GM23248 (cell line): ENCODE results near the gene FAM163B. TPM values are rescaled to one million over a fixed set of nuclear protein-coding genes. Genes with fewer than 3 reads are reported as not detected.

Experiments
- DNase-seq: peaks from one replicate; pipeline ENCODE4 v3.0.0-alpha.2; 2015
- H2AFZ ChIP-seq: fragments of 200-600 bp; sonication (generic); 2 replicates; pipeline ENCODE4 v1.6.1; 2016; ENCODE audit warnings: antibody characterized with exemption
- H3F3A ChIP-seq: fragments of 200-600 bp; sonication (generic); 2 replicates; pipeline ENCODE4 v1.6.1; 2016; ENCODE audit warnings: mild to moderate bottlenecking, antibody characterized with exemption, mixed run types; ENCODE audit not compliant: insufficient read depth
- H3K27ac ChIP-seq: fragments of 200-600 bp; sonication (generic); 2 replicates; pipeline ENCODE4 v1.5.1; 2016; ENCODE audit warnings: mild to moderate bottlenecking
- H3K27me3 ChIP-seq: fragments of 200-600 bp; sonication (generic); replicated peaks from 2 replicates; pipeline ENCODE4 v1.6.1; 2016; ENCODE audit warnings: mild to moderate bottlenecking; ENCODE audit not compliant: insufficient read depth
- H3K36me3 ChIP-seq: fragments of 200-600 bp; sonication (generic); 2 replicates; pipeline ENCODE4 v1.6.1; 2016; ENCODE audit warnings: low read depth, mild to moderate bottlenecking
- H3K4me1 ChIP-seq: fragments of 200-600 bp; sonication (generic); 2 replicates; pipeline ENCODE4 v1.6.1; 2016; ENCODE audit warnings: mild to moderate bottlenecking; ENCODE audit not compliant: insufficient read depth
- H3K4me2 ChIP-seq: fragments of 200-600 bp; sonication (generic); one replicate; pipeline ENCODE4 v1.6.1; 2016; ENCODE audit warnings: mild to moderate bottlenecking; ENCODE audit not compliant: unreplicated experiment
- H3K4me3 ChIP-seq: fragments of 200-600 bp; sonication (generic); 2 replicates; pipeline ENCODE4 v1.5.1; 2016; ENCODE audit warnings: mild to moderate bottlenecking
- H3K79me2 ChIP-seq: fragments of 200-600 bp; sonication (generic); 2 replicates; pipeline ENCODE4 v1.6.1; 2016; ENCODE audit warnings: mild to moderate bottlenecking; ENCODE audit not compliant: insufficient read depth
- H3K9ac ChIP-seq: fragments of 200-600 bp; sonication (generic); 2 replicates; pipeline ENCODE4 v1.6.1; 2016; ENCODE audit warnings: mild to moderate bottlenecking
- H3K9me2 ChIP-seq: fragments of 200-600 bp; sonication (generic); 2 replicates; pipeline ENCODE4 v1.6.1; 2016; ENCODE audit warnings: mixed run types, mild to moderate bottlenecking, moderate library complexity; ENCODE audit not compliant: insufficient read depth
- H3K9me3 ChIP-seq: fragments of 200-600 bp; sonication (generic); one replicate; pipeline ENCODE4 v1.6.1; 2017; ENCODE audit warnings: low read depth
- H4K20me1 ChIP-seq: fragments of 200-600 bp; sonication (generic); 2 replicates; pipeline ENCODE4 v1.6.0; 2016; ENCODE audit not compliant: insufficient read depth
- EZH2 ChIP-seq: fragments of 200-600 bp; sonication (generic); IDR thresholded peaks from 2 replicates; pipeline ENCODE4 v1.6.1; 2018; ENCODE audit warnings: antibody characterized with exemption, mild to moderate bottlenecking; ENCODE audit not compliant: insufficient read depth, poor library complexity, severe bottlenecking
- EZH2phosphoT487 ChIP-seq: fragments of 200-600 bp; sonication (generic); IDR thresholded peaks from 2 replicates; pipeline ENCODE4 v1.6.1; 2018; ENCODE audit warnings: antibody characterized with exemption, moderate library complexity, mild to moderate bottlenecking, low read depth; ENCODE audit not compliant: insufficient read depth
- WGBS, 2 experiments: methylation state at CpG; one replicate each; pipeline ENCODE4 v1.1.6; 2015 to 2017; ENCODE audit warnings: low lambda C conversion rate in 2 of 2, low coverage in 1 of 2; ENCODE audit errors: missing lambda C conversion rate in 2 of 2; 5-methylcytosine and 5-hydroxymethylcytosine counted together
- in situ Hi-C: fragments of 300-500 bp; cut with MboI; formaldehyde crosslinking; loops from 2 replicates; pipeline ENCODE4 v1.15.0; 2020
- polyA plus RNA-seq: library from polyadenylated mRNA; unstranded; fragments of >200 nt; fragmentation: Nextera tagmentation; extraction: Ambion mirVana; gene quantifications from 2 replicates; pipeline ENCODE4 v1.2.1, GENCODE V29; 2016
- total RNA-seq: library from RNA; depleted of rRNA; stranded (reverse); fragments of >200 nt; shearing (Covaris generic); gene quantifications from 2 replicates; pipeline ENCODE4 v1.2.3, GENCODE V29; 2014

The FAM163B gene
- total and polyA plus RNA-seq, 2 experiments from 2014 or later, result not detected

DNA sequence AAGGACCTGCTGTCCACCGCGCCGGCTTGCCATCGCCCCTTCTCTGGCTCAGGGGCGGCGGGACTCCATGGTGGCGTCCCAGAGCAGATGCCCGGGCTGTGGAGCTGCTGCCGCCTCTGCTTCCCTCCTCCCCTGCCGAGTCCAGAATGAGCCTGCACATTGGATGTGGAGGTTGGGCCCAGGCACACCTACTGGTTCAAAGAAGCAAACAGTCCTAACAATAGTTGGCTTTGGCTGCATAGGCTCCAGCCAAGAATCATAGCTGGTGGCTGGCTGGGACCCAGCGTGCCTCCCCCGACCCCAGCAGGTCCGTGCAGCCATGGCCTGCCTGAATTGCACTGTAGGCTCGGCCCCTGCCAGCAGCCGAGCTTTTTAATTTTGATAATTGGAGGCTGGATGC, 48.9 kb downstream of the FAM163B start:
- Histone ChIP-seq H3K4me2 (no peak overlapping the region), H3K9me2 (no peaks in the 10 kb centered on the region), H3K36me3 (no peaks in the 10 kb centered on the region), H3F3A (no peaks in the 10 kb centered on the region), H3K79me2 (no peaks in the 10 kb centered on the region), H3K4me1 (peaks cover 10% of the 10 kb centered on the region), H3K4me3 (no peak overlapping the region), H3K27me3 (peaks cover 16% of the 10 kb centered on the region; the same call in 1 of the 2 replicates), H2AFZ (no peak overlapping the region), H4K20me1 (no peaks in the 10 kb centered on the region), H3K9ac (no peak overlapping the region), H3K27ac (no peak overlapping the region), H3K9me3 (no peaks in the 10 kb centered on the region)
- in situ Hi-C loops, result no loop called here
- no peak for DNase-seq
- 81 to 87% methylated on average over 15 of the region's 15 CpGs for WGBS, 2 experiments
- no peak for TF ChIP-seq EZH2

DNA sequence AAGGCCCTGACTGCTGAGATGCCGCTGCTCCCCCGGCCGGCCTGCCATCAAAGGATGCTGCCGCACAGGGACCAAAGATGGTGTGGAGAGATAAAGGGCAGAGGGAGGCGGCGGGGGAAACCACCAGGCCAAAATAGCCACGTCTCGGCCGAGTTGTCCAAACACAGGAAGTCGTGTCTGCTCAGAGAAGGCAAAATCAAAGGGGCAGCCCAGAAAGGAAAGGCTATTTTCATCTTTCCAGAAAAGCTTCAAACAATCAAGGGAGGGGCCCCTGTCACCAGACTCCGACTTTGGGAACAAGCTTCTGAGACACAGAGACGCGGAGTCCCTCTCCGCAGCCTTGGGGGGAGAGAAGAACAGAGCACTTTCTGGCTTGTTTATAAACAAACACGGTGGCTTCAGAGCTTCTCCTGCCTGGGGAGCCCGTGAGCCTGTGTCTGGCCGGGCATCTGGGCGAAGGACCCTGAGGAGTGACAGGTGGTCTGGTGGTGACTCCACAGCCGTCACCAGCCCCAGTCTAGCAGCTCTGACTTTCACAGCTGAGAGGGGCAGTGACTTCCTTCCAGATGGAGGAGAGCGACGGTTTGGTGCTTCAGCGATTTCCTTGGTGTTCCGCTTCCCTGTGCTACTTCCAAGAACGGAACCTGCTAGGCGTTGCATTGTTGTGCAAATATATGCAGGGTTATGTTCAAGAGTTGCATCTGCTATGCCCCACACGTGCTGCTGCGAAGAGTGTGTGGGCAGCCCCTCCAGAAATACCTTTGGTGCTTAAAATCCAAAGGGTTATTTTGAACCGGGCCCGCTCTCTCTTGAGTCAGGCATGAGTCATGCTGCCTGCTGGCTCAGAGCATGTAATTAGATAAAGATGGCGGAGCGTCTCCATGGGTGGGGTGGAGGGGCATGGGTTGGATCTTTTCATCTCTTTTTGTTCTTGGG, 50.7 kb downstream of the FAM163B start:
- H3K4me1 ChIP-seq, result peaks cover 10% of the 10 kb centered on the region

DNA sequence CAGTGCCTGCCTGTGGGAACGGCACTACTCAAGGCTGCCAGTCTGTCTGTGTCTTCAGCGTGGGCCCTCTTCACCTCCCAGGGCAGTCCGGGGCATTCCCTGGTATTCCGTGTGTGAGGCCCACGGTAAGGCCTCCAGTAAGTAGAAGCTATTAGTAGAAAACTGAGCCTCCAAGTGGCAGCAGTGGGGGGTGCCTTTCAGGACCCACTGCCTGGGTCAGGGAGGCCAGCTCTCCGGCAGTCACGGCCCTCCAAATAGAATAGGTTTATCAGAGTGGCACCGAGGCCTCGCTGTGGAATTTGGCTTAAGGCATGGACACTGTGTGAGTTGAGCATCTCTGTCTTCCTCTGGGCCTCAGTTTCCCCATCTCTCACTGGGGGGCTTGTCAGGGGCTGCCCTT, 51.6 kb downstream of the FAM163B start:
- TF ChIP-seq EZH2phosphoT487, result no peak
- TF ChIP-seq EZH2, result no peak
- Histone ChIP-seq H3K27ac (no peak overlapping the region), H3K9me2 (no peaks in the 10 kb centered on the region), H3K27me3 (no peaks in the 10 kb centered on the region), H3K9ac (0 out of 2 replicates have a peak overlapping the region, but pooled peaks have one; percentile 50), H3K4me3 (no peak overlapping the region), H3K36me3 (no peaks in the 10 kb centered on the region), H2AFZ (no peak overlapping the region), H3F3A (no peaks in the 10 kb centered on the region), H3K4me2 (no peak overlapping the region), H3K79me2 (no peaks in the 10 kb centered on the region), H3K4me1 (peaks cover 10% of the 10 kb centered on the region), H4K20me1 (no peaks in the 10 kb centered on the region), H3K9me3 (no peaks in the 10 kb centered on the region)
- 72 to 92% methylated on average over 4 to 9 of the region's 9 CpGs for WGBS, 2 experiments
- in situ Hi-C loops, result no loop called here
- DNase-seq, result no peak

More for the DNA sequence above, 50.7 kb downstream of the FAM163B start:
- TF ChIP-seq EZH2phosphoT487, result no peak
- no peak for TF ChIP-seq EZH2
- no peaks in the 10 kb centered on the region for H3K9me2 ChIP-seq
- H3K9ac ChIP-seq, result peak overlapping the region; percentile 50
- H3K4me2 ChIP-seq, result peak overlapping the region; percentile 75
- in situ Hi-C loops, result no loop called here
- H3K4me3 ChIP-seq, result peak overlapping the region; percentile 47
- H3K27me3 ChIP-seq, result 0 out of 2 replicates have a peak, but pooled peaks cover 6% of the 10 kb centered on the region
- no peaks in the 10 kb centered on the region for H3F3A ChIP-seq
- H4K20me1 ChIP-seq, result no peaks in the 10 kb centered on the region
- H3K79me2 ChIP-seq, result no peaks in the 10 kb centered on the region
- 4 to 5% methylated on average over 31 of the region's 31 CpGs for WGBS, 2 experiments
- H3K36me3 ChIP-seq, result no peaks in the 10 kb centered on the region
- no peaks in the 10 kb centered on the region for H3K9me3 ChIP-seq
- H2AFZ ChIP-seq, result peak overlapping the region; percentile 72
- DNase-seq, result peak; percentile 95
- peak overlapping the region; percentile 41 for H3K27ac ChIP-seq

DNA sequence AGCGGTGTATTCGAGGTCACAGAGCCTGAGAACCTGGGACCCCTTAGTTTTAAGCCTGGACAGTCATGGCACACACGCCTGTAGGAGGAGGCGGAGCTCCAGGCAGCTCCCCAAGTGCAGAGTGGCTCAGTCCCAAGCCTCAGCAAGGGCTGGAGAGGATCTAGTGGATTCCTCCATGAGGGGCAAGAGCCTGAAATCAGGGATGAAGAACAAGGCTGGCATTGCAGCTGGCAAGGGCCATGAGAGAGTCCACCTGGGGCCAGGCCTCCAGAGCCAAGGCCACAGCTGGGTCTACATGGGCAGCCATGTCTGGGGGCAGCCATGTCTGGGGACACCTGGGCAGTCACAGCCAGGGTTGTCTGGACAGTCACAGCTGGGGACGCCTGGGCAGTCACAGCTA, 52.8 kb downstream of the FAM163B start:
- no peak overlapping the region for H3K4me3 ChIP-seq
- in situ Hi-C loops, result no loop called here
- no peak for TF ChIP-seq EZH2
- no peak for TF ChIP-seq EZH2phosphoT487
- no peak overlapping the region for H3K9ac ChIP-seq
- no peak overlapping the region for H3K27ac ChIP-seq
- peaks cover 10% of the 10 kb centered on the region for H3K4me1 ChIP-seq
- H2AFZ ChIP-seq, result no peak overlapping the region
- no peaks in the 10 kb centered on the region for H4K20me1 ChIP-seq
- H3K9me3 ChIP-seq, result no peaks in the 10 kb centered on the region
- H3K79me2 ChIP-seq, result no peaks in the 10 kb centered on the region
- no peaks in the 10 kb centered on the region for H3K36me3 ChIP-seq
- H3F3A ChIP-seq, result no peaks in the 10 kb centered on the region
- H3K9me2 ChIP-seq, result no peaks in the 10 kb centered on the region
- no peak overlapping the region for H3K4me2 ChIP-seq
- H3K27me3 ChIP-seq, result no peaks in the 10 kb centered on the region
- DNase-seq, result no peak
- 85 to 88% methylated on average over 5 of the region's 5 CpGs for WGBS, 2 experiments
